D721Med (cell line): ENCODE data around the gene FBXW11.

Experiments
- DNase-seq: peaks from one replicate; pipeline ENCODE4 v3.0.0; 2011; ENCODE audit warnings: low spot score; ENCODE audit not compliant: insufficient read length
- FAIRE-seq: peaks from 2 replicates; lab custom pipeline; 2011; peaks lifted over from hg19 to GRCh38; lab: Jason Lieb, UNC
- CTCF ChIP-seq: IDR thresholded peaks from 2 replicates; pipeline ENCODE4 v1.5.1; 2012; ENCODE audit warnings: mild to moderate bottlenecking, control low read depth; ENCODE audit not compliant: insufficient read depth; ENCODE audit errors: missing control alignments

Gene FBXW11

GRCh38 chr5:171975877-171976667, 30.4 kb downstream of the FBXW11 start:
- DNase-seq (no peak), FAIRE-seq (no peak)
- TF ChIP-seq CTCF = no peak

- FAIRE-seq (no peak), DNase-seq (no peak)
- TF ChIP-seq CTCF = no peak
Measured at GRCh38 chr5:171975262-171975876, 31.1 kb downstream of the FBXW11 start.

GRCh38 chr5:171970826-171971225, 35.6 kb downstream of the FBXW11 start:
- no peak for TF ChIP-seq CTCF
- DNase-seq = no peak
- no peak for FAIRE-seq

- no peak for FAIRE-seq
- no peak for DNase-seq
- no peak for TF ChIP-seq CTCF
Measured at GRCh38 chr5:171969288-171969880, 37.1 kb downstream of the FBXW11 start.

GRCh38 chr5:171968531-171968930, 37.9 kb downstream of the FBXW11 start:
- FAIRE-seq (no peak), DNase-seq (no peak)
- no peak for TF ChIP-seq CTCF

- no peak for FAIRE-seq
- TF ChIP-seq CTCF = no peak
- no peak for DNase-seq
Measured at GRCh38 chr5:171966964-171967363, 39.5 kb downstream of the FBXW11 start.
